SJCRH30 (cell line): Measurements from ENCODE around the gene ARL6IP1. TPM values are rescaled to one million over a fixed set of nuclear protein-coding genes. Genes with fewer than 3 reads are reported as not detected.

Experiments
- DNase-seq, 2 experiments: peaks; one replicate each; pipeline ENCODE4 v3.0.0-alpha.2; 2015 to 2020
- H3K27ac ChIP-seq: fragments of 250-450 bp; sonication (Bioruptor Pico); 2 replicates; pipeline ENCODE4 v1.5.1; 2020; ENCODE audit warnings: mild to moderate bottlenecking, moderate library complexity
- H3K27me3 ChIP-seq: fragments of 250-450 bp; sonication (Bioruptor Pico); 2 replicates; pipeline ENCODE4 v1.5.1; 2020; ENCODE audit warnings: mild to moderate bottlenecking, moderate library complexity
- H3K36me3 ChIP-seq: fragments of 250-450 bp; sonication (Bioruptor Pico); 2 replicates; pipeline ENCODE4 v1.5.1; 2020; ENCODE audit warnings: mild to moderate bottlenecking, moderate library complexity
- H3K4me1 ChIP-seq: fragments of 250-450 bp; sonication (Bioruptor Pico); 2 replicates; pipeline ENCODE4 v1.5.1; 2020; ENCODE audit warnings: mild to moderate bottlenecking, moderate library complexity
- H3K4me3 ChIP-seq: fragments of 250-450 bp; sonication (Bioruptor Pico); 2 replicates; pipeline ENCODE4 v1.5.1; 2020; ENCODE audit warnings: mild to moderate bottlenecking, moderate library complexity
- H3K9me3 ChIP-seq: fragments of 250-450 bp; sonication (Bioruptor Pico); replicated peaks from 2 replicates; pipeline ENCODE4 v1.5.1; 2020; ENCODE audit warnings: mild to moderate bottlenecking, moderate library complexity
- total RNA-seq: library from RNA; depleted of rRNA; stranded (reverse); fragments of >200 nt; shearing (Covaris generic); gene quantifications from 2 replicates; pipeline ENCODE4 v1.2.3, GENCODE V29; 2014; rRNA removed

ARL6IP1 gene
- total RNA-seq: 304 and 310 TPM in 2 replicates

DNA sequence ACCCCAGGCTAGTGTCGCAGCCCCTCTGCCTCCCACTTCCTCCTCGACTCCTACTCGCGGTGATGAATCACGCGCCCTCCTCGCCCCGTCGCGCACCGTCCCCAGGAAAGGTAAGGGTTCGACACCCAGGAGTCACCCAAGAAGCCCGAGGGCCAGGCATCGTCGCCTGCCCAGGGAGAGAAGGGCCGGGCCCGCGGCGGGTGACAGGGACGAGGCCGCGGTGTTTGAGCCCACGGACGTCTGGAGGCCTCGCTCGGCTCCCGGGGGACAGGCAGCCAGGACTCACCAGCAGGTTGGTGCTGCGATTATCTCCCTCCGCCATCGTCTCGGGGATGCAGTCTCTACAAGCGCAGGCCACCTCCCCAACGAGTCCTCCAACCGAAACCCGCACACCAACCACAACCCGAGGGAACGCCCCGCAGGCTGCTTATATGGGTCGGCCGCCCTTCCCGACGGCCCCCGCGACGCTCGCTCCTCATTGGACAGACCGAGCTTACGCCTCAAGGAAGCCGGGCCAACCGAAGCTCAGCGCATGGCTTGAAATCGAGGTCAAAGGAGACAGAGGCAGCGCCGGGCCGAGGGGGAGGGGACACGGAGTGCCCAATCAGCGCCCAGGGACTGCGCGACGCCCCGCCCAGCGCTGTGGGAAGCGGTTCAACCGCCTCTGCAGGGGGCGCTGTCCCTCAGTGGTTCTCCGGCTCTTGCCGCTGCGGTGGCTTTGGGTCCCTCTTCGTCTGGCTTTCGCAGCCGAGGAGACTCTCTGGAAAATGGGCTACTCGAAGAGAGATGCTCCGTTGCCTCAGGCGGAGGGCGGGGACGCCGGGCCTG, at the start of gene ARL6IP1:
ARL6IP1 (minus strand) TSS at position 405 of the 828 bp plus-strand sequence; CDS start at position 322, 83 bp downstream.
- Histone ChIP-seq H3K4me1 (peaks cover 13% of the 10 kb centered on the region), H3K27me3 (no peaks in the 10 kb centered on the region), H3K27ac (peak within 1 kb of the TSS; percentile 80), H3K9me3 (no peaks in the 10 kb centered on the region), H3K36me3 (peaks cover 26% of the 10 kb centered on the region), H3K4me3 (peak within 1 kb of the TSS; percentile 88)
- DNase-seq: peak; percentile 99

DNA sequence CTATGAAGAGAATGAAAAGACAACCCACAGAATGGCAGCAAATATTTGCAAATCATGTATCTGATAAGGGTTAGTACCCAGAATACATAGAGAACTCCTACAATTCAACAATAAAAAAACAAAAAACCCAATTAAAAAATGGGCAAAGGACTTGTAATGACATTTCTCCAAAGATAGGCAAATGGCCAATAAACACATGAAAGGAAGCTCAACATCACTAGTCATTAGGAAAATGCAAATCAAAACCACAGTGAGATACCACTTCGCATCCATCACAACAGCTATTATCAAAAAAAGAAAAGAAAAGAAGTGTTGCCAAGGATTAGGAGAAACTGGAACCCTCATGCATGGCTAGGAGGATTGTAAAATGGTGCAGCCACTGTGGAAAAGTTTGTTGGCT, 45.1 kb upstream of the ARL6IP1 start:
- no peak for DNase-seq
- H3K9me3 ChIP-seq: no peaks in the 10 kb centered on the region
- peaks cover 65% of the 10 kb centered on the region for H3K36me3 ChIP-seq
- no peak overlapping the region for H3K4me3 ChIP-seq
- no peaks in the 10 kb centered on the region for H3K27me3 ChIP-seq
- H3K27ac ChIP-seq: no peak overlapping the region
- H3K4me1 ChIP-seq: no peaks in the 10 kb centered on the region

GRCh38 chr16:18842565-18842964, 41.2 kb upstream of the ARL6IP1 start:
- Histone ChIP-seq H3K27ac (no peak overlapping the region), H3K9me3 (no peaks in the 10 kb centered on the region), H3K27me3 (no peaks in the 10 kb centered on the region), H3K4me3 (no peak overlapping the region), H3K36me3 (peaks cover 70% of the 10 kb centered on the region), H3K4me1 (no peaks in the 10 kb centered on the region)
- no peak for DNase-seq

GRCh38 chr16:18841833-18842525, 40.6 kb upstream of the ARL6IP1 start:
- no peak for DNase-seq
- Histone ChIP-seq H3K4me1 (no peaks in the 10 kb centered on the region), H3K4me3 (no peak overlapping the region), H3K27ac (no peak overlapping the region), H3K36me3 (peaks cover 70% of the 10 kb centered on the region), H3K9me3 (no peaks in the 10 kb centered on the region), H3K27me3 (no peaks in the 10 kb centered on the region)

DNA sequence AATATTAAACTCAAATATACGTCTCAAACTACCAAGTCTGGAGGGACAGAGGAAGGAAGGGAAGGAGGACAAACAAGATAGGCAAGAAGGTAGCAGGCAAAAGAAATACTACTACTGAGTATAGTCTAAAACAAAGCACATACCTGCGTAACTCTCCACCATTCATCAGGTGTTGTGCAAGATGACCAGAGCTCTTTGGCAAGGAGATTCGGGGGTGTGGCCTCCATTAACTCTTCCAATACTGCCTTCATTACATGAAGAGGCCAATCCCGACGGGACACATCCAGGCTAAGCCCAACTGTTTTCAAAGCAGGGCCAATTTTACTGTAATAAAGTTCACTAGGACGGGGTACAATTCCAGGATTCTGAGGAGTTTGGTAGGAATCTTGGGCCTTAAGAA, 38.2 kb upstream of the ARL6IP1 start:
- Histone ChIP-seq H3K9me3 (no peaks in the 10 kb centered on the region), H3K4me3 (no peak overlapping the region), H3K36me3 (peaks cover 77% of the 10 kb centered on the region), H3K27me3 (no peaks in the 10 kb centered on the region), H3K27ac (no peak overlapping the region), H3K4me1 (no peaks in the 10 kb centered on the region)
- DNase-seq: no peak

DNA sequence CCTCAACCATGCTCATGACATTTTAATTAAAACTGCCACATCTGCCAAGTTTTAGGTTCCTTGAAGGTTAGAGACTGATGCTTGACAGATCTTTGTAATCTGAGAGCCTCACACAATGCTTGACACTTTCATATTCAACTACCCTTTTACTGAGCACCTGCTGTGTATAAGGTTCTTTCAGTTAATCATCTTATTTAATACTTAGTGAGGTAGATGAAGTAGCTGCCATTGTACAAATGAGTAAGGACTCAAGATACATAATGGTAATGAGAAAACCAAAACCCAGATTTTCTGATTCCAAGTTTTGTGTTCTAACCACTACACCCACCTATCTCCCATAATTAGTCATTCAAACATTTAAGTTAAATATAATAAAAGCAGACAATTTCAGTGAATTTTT, 35.4 kb upstream of the ARL6IP1 start:
- no peak for DNase-seq
- H3K4me1 ChIP-seq: no peaks in the 10 kb centered on the region
- H3K36me3 ChIP-seq: peaks cover 95% of the 10 kb centered on the region

GRCh38 chr16:18834864-18835263, 33.5 kb upstream of the ARL6IP1 start:
- no peaks in the 10 kb centered on the region for H3K4me1 ChIP-seq
- no peak overlapping the region for H3K27ac ChIP-seq
- H3K4me3 ChIP-seq: no peak overlapping the region
- H3K27me3 ChIP-seq: no peaks in the 10 kb centered on the region
- DNase-seq: no peak
- H3K9me3 ChIP-seq: no peaks in the 10 kb centered on the region
- H3K36me3 ChIP-seq: peaks cover 92% of the 10 kb centered on the region

More for the DNA sequence above, 35.4 kb upstream of the ARL6IP1 start:
- no peaks in the 10 kb centered on the region for H3K27me3 ChIP-seq
- no peak overlapping the region for H3K4me3 ChIP-seq
- H3K9me3 ChIP-seq: no peaks in the 10 kb centered on the region
- H3K27ac ChIP-seq: no peak overlapping the region

- Histone ChIP-seq H3K27me3 (no peaks in the 10 kb centered on the region), H3K27ac (no peak overlapping the region), H3K4me1 (no peaks in the 10 kb centered on the region), H3K36me3 (peaks cover 93% of the 10 kb centered on the region), H3K4me3 (no peak overlapping the region), H3K9me3 (no peaks in the 10 kb centered on the region)
- DNase-seq: no peak
Measured at GRCh38 chr16:18833707-18834505, 32.6 kb upstream of the ARL6IP1 start.

GRCh38 chr16:18832613-18833012, 31.3 kb upstream of the ARL6IP1 start:
- Histone ChIP-seq H3K36me3 (peaks cover 93% of the 10 kb centered on the region), H3K4me3 (no peak overlapping the region), H3K4me1 (no peaks in the 10 kb centered on the region), H3K27ac (no peak overlapping the region), H3K9me3 (no peaks in the 10 kb centered on the region), H3K27me3 (no peaks in the 10 kb centered on the region)
- DNase-seq: no peak

GRCh38 chr16:18832006-18832405, 30.7 kb upstream of the ARL6IP1 start:
- no peak overlapping the region for H3K4me3 ChIP-seq
- DNase-seq: no peak
- no peak overlapping the region for H3K27ac ChIP-seq
- H3K27me3 ChIP-seq: no peaks in the 10 kb centered on the region
- H3K9me3 ChIP-seq: no peaks in the 10 kb centered on the region
- H3K36me3 ChIP-seq: peaks cover 88% of the 10 kb centered on the region
- H3K4me1 ChIP-seq: no peaks in the 10 kb centered on the region

GRCh38 chr16:18829251-18829650, 27.9 kb upstream of the ARL6IP1 start:
- no peak overlapping the region for H3K27ac ChIP-seq
- no peak overlapping the region for H3K4me3 ChIP-seq
- H3K4me1 ChIP-seq: no peaks in the 10 kb centered on the region
- H3K9me3 ChIP-seq: no peaks in the 10 kb centered on the region
- H3K27me3 ChIP-seq: no peaks in the 10 kb centered on the region
- peaks cover 62% of the 10 kb centered on the region for H3K36me3 ChIP-seq
- DNase-seq: no peak

GRCh38 chr16:18827890-18828289, 26.5 kb upstream of the ARL6IP1 start:
- Histone ChIP-seq H3K27me3 (no peaks in the 10 kb centered on the region), H3K27ac (no peak overlapping the region), H3K36me3 (peaks cover 48% of the 10 kb centered on the region), H3K4me1 (no peaks in the 10 kb centered on the region), H3K4me3 (no peak overlapping the region), H3K9me3 (no peaks in the 10 kb centered on the region)
- no peak for DNase-seq

GRCh38 chr16:18816286-18816685, 14.9 kb upstream of the ARL6IP1 start:
- peaks cover 73% of the 10 kb centered on the region for H3K36me3 ChIP-seq

GRCh38 chr16:18811925-18812324, 10.6 kb upstream of the ARL6IP1 start:
- H3K27me3 ChIP-seq: no peaks in the 10 kb centered on the region
- no peak overlapping the region for H3K4me3 ChIP-seq
- H3K4me1 ChIP-seq: no peaks in the 10 kb centered on the region
- peaks cover 79% of the 10 kb centered on the region for H3K36me3 ChIP-seq
- no peak overlapping the region for H3K27ac ChIP-seq
- DNase-seq: no peak
- no peaks in the 10 kb centered on the region for H3K9me3 ChIP-seq

More at GRCh38 chr16:18816286-18816685, 14.9 kb upstream of the ARL6IP1 start:
- H3K4me1 ChIP-seq: no peaks in the 10 kb centered on the region
- H3K27me3 ChIP-seq: no peaks in the 10 kb centered on the region
- no peak for DNase-seq
- no peaks in the 10 kb centered on the region for H3K9me3 ChIP-seq
- no peak overlapping the region for H3K4me3 ChIP-seq
- no peak overlapping the region for H3K27ac ChIP-seq

GRCh38 chr16:18809165-18809564, 7.8 kb upstream of the ARL6IP1 start:
- no peak overlapping the region for H3K27ac ChIP-seq
- H3K4me1 ChIP-seq: no peaks in the 10 kb centered on the region
- no peak overlapping the region for H3K4me3 ChIP-seq
- no peak for DNase-seq
- no peaks in the 10 kb centered on the region for H3K27me3 ChIP-seq
- H3K9me3 ChIP-seq: no peaks in the 10 kb centered on the region
- peaks cover 57% of the 10 kb centered on the region for H3K36me3 ChIP-seq
